GM19438 (cell line): ENCODE data around the gene TCF12.

Experiments
- ATAC-seq: cut with Tn5 transposase; IDR thresholded peaks from one replicate; pipeline ENCODE4 v1.9.1; 2021; ENCODE audit warnings: low read depth; ENCODE audit not compliant: unreplicated experiment

TCF12 gene

GRCh38 chr15:57324590-57324890 is 406.1 kb downstream of the TCF12 start:
- ATAC-seq: no peak

DNA sequence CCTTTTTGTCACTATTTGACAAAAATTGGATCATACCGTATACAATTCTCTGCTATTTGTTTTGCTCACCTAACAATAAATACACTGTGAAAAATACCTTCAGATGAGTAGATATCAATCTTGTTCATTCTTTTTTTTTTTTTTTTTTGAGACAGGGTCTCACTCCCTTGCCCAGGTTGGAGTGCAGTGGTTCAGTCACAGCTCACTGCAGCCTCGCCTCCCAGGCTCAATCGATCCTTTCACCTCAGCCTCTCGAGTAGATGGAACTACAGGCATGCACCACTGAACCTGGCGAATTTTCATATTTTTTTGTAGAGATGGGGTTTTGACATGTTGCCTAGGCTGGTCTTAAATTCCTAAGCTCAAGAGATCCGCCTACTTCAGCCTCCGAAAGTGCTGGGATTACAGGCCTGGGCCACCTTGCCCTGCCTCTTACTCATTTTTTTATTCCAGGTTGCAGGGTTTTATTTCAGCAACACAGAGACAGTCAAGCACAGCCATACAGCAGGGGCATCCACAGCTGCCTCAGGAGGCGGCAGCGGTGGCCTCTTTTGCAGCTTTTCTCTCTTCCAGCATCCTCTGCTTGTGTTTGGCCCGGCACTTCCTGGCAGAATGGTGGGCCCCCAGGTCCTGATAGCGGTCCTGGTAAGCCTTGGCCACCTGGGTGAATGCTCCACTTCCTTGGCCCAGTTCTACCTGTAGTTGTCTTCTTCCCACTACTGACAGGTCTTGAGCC is 406.7 kb downstream of the TCF12 start:
- no peak for ATAC-seq

GRCh38 chr15:57326196-57326595 is 407.8 kb downstream of the TCF12 start:
- ATAC-seq: no peak

GRCh38 chr15:57327985-57328471 is 409.6 kb downstream of the TCF12 start:
- ATAC-seq: no peak

GRCh38 chr15:57328479-57328878 is 410.0 kb downstream of the TCF12 start:
- ATAC-seq: no peak

DNA sequence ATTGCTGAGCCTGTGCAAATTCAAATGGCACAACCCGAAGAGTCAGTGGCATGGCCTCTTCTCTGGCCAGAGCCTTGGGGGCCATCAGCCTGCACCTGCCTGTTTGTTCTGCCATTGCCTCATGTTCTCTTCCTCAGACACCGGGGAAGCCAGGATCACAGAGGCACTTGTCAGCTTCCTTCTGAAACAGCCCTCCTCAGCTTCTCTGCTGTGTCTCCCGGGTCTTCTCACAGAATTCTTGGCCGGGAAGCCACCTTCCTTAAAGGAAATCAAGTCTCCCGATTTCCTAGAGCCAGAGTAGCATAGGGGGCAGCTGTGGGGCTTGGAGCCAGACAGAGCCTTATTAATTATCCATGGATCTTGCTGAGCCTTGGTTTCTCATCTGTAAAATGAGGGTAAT is 410.5 kb downstream of the TCF12 start:
- ATAC-seq: no peak

DNA sequence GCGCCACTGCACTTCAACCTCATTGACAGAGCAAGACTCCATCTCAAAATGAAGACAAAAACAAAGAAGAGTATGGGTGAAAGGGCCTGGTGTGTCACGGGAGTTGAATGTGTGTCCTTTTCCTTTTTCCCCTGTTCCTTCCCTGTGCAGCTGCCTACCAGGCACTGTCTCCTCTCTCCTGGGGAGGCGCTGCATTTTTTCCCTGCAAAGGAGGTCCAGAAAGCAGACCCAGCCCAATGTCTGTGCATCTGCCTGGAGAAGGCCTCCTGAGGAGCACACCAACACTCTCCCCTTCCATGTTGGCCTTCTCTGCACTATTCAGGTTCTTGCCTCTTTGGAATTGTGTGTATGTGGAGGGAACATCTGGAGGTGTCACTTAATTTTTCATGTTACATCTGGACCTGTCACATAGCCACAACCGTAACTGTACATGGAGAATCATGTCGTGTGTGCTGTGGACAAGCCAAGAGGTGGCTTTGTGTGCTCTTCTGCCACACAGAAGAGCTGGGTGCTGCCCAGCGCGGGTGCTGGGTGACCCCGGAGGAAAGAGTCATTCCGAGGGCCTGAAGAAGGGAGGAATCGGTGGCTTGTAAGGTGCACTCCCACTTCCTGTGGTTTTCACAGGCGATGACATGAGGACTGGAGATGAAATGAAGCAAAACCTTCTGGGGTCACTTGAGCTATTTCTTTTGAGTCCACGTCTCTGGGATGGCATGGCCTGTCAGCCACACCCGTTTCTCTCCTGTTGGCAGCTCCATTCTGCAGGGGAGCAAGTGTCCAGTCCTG is 411.3 kb downstream of the TCF12 start:
- no peak for ATAC-seq

- ATAC-seq: no peak
These were observed 412.3 kb downstream of the TCF12 start for GRCh38 chr15:57330619-57331340.

GRCh38 chr15:57332326-57332725 is 413.9 kb downstream of the TCF12 start:
- ATAC-seq: no peak

DNA sequence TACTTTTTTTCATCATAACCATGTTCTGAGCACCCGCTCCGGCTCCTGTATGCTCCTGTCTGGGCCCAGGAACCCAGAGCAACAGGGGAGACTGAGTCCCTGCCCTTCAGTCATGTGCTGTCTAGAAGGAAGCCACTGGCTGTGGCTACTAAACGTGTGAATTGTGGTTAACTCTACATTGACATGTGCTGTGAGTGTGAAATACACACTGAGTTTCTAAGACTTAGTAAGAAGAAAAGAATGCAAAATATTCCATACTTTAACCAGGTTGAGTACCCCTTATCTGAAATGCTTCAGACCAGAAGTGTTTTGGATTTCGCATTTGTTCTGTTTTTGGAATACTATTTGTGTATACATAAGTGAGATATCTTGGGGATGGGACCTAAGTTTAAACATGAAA is 415.0 kb downstream of the TCF12 start:
- no peak for ATAC-seq

DNA sequence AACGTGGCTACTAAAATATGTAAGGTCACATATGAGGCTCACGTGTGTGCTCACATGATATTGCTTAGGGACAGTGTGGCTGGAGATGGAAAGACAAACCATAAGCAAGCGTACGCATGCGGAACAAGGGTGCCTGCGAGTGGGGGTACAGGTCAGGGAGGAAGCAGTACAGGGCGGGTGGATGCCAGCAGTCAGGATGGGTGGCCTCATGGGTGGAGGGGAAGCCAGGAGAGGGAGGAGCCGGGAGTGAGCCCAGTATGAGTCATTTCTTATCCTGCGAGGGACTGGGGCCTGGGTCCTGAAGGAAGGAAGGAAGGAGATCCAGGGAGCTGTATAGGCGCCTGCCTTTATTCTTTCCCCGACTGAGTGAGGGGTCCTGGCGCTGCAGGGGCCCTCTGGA is 415.8 kb downstream of the TCF12 start:
- ATAC-seq: no peak

- ATAC-seq: no peak
These were observed 416.9 kb downstream of the TCF12 start for GRCh38 chr15:57335293-57335715.

- ATAC-seq: no peak
These were observed 417.3 kb downstream of the TCF12 start for GRCh38 chr15:57335719-57336118.

GRCh38 chr15:57337868-57338411 is 419.5 kb downstream of the TCF12 start:
- ATAC-seq: no peak

DNA sequence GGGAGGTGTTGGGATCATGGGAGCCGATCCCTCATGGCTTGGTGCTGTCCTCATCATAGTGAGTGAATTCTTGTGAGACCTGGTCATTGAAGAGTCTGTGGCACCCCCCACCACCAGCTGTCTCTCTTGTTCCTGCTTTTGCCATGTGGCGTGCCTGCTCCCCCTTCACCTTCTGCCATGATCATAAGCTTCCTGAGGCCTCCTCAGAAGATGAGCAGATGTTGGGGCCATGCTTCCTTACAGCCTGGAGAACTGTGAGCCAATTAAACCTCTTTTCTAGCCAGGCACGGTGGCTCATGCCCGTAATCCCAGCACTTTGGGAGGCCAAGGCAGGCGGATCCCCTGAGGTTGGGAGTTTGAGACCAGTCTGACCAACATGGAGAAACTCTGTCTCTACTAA is 420.9 kb downstream of the TCF12 start:
- ATAC-seq: no peak
